MM.1S (cell line): ENCODE measurements around the gene KCNJ15.

Experiments
- CTCF ChIP-seq: fragments of 300-600 bp; sonication (generic); IDR thresholded peaks from 2 replicates; pipeline ENCODE4 v1.5.1; 2016; ENCODE audit warnings: antibody characterized with exemption, low read length, mixed read lengths
- EZH2 ChIP-seq: fragments of 300-600 bp; sonication (generic); optimal IDR thresholded peaks from 2 replicates; pipeline ENCODE3; 2017; ENCODE audit warnings: low read depth, mild to moderate bottlenecking, antibody characterized with exemption, low read length, mixed read lengths
- EZH2phosphoT487 ChIP-seq: fragments of 300-600 bp; sonication (generic); IDR thresholded peaks from 2 replicates; pipeline ENCODE4 v1.6.1; 2018; ENCODE audit warnings: antibody characterized with exemption, low read length

- TF ChIP-seq EZH2phosphoT487 = no peak
- no peak for TF ChIP-seq CTCF
- TF ChIP-seq EZH2 = no peak
Measured at GRCh38 chr21:38325216-38325615, 68.4 kb downstream of the KCNJ15 start.
